ENCODE measurements around the gene NEK10. TPM values are rescaled to one million over a fixed set of nuclear protein-coding genes. Genes with fewer than 3 reads are reported as not detected.
"Not testable (repeated sequence)": the region's sequence is repeated elsewhere in the genome, so short reads cannot be mapped to it uniquely, and the experiment has no call there.

Gene NEK10
- polyA plus RNA-seq, 2 of the 4 experiments (the other 2 are of a cell fraction), result 1.7 to 2.9 TPM

- no peak for ATAC-seq
Observed at GRCh38 chr3:27392950-27393679, 23.9 kb upstream of the NEK10 start.

GRCh38 chr3:27392414-27392813 is 23.2 kb upstream of the NEK10 start:
- H3K9me3 ChIP-seq; H3K4me2 ChIP-seq; DNase-seq (ENCODE audit: low read depth in 1 of 2, low spot score in 1 of 2); ATAC-seq; H3K4me3 ChIP-seq; FAIRE-seq; POLR2A ChIA-PET; H3K27ac ChIP-seq: not testable (repeated sequence)
- WGBS (ENCODE audit: missing lambda C conversion rate), result 94% methylated on average over 10 of the region's 10 CpGs
- peaks cover 12% of the 10 kb centered on the region for H3K4me1 ChIP-seq
- CTCF ChIA-PET, result interaction anchor here (0.7 kb wide), 1 partner anchor 180 kb away, joined by 3 read pairs; no protein-coding TSS in a partner anchor

More at GRCh38 chr3:27392950-27393679, 23.9 kb upstream of the NEK10 start:
- Histone ChIP-seq H3K4me1 (peaks cover 12% of the 10 kb centered on the region), H3K4me2 (no peak overlapping the region), H3K27ac (no peak overlapping the region), H3K4me3 (no peak overlapping the region), H3K9me3 (no peaks in the 10 kb centered on the region)
- ChIA-PET POLR2A (no interaction called here), CTCF (no interaction called here)
- FAIRE-seq (no peak), DNase-seq (ENCODE audit: low read depth in 1 of 2, low spot score in 1 of 2) (no peak)
- TF ChIP-seq FOSB (CRISPR knock-in tag; IDR thresholded peaks at IDR 0.05) (no peak), KDM1A (IDR thresholded peaks at IDR 0.05; ENCODE audit: low read depth) (no peak), ZNF302 (CRISPR knock-in tag; IDR thresholded peaks at IDR 0.05) (no peak), RAD21 (conservative IDR thresholded peaks at IDR 0.05 in 1 of 2, IDR thresholded peaks at IDR 0.05 in 1 of 2) (no peak), POLR2AphosphoS2 (conservative IDR thresholded peaks at IDR 0.05; ENCODE audit: low read length) (no peak), EHF (CRISPR knock-in tag; IDR thresholded peaks at IDR 0.05) (no peak), USF2 (IDR thresholded peaks at IDR 0.05) (no peak), MAZ (IDR thresholded peaks at IDR 0.05; ENCODE audit: borderline replicate concordance, low read depth, low read length) (no peak), EHMT2 (IDR thresholded peaks at IDR 0.05; ENCODE audit: low read depth) (no peak), HOXA7 (CRISPR knock-in tag; IDR thresholded peaks at IDR 0.05) (no peak), CBX8 (IDR thresholded peaks at IDR 0.05) (no peak), NPAS2 (CRISPR knock-in tag; IDR thresholded peaks at IDR 0.05; ENCODE audit: borderline replicate concordance) (no peak), HEYL (CRISPR knock-in tag; IDR thresholded peaks at IDR 0.05) (no peak), SREBF2 (IDR thresholded peaks at IDR 0.05) (no peak), FOSL2 (IDR thresholded peaks at IDR 0.05) (no peak), FOSL2 (CRISPR knock-in tag; IDR thresholded peaks at IDR 0.05) (no peak), HES2 (IDR thresholded peaks at IDR 0.05) (no peak), SMC3 (IDR thresholded peaks at IDR 0.05) (no peak)
- 55% methylated on average over 3 of the region's 3 CpGs for WGBS (ENCODE audit: missing lambda C conversion rate)

GRCh38 chr3:27391796-27392195 is 22.6 kb upstream of the NEK10 start:
- TF ChIP-seq USF2 (IDR thresholded peaks at IDR 0.05) (no peak), FOSL2 (IDR thresholded peaks at IDR 0.05) (no peak), FOSL2 (CRISPR knock-in tag; IDR thresholded peaks at IDR 0.05) (0 out of 2 replicates have a peak, but pooled peaks have one; percentile 13), MAX (IDR thresholded peaks at IDR 0.05) (no peak), MAZ (IDR thresholded peaks at IDR 0.05; ENCODE audit: borderline replicate concordance, low read depth, low read length) (no peak)
- 77% methylated on average over 1 of the region's 1 CpG for WGBS (ENCODE audit: missing lambda C conversion rate)
- no peak overlapping the region for H3K27ac ChIP-seq
- FAIRE-seq (no peak), ATAC-seq (no peak), DNase-seq (ENCODE audit: low read depth in 1 of 2, low spot score in 1 of 2) (no peak)
- peaks cover 12% of the 10 kb centered on the region for H3K4me1 ChIP-seq
- ChIA-PET POLR2A (no interaction called here), CTCF (interaction anchor here (0.7 kb wide), 1 partner anchor 181 kb away, joined by 3 read pairs; no protein-coding TSS in a partner anchor)
- no peaks in the 10 kb centered on the region for H3K9me3 ChIP-seq
- no peak overlapping the region for H3K4me3 ChIP-seq
- no peak overlapping the region for H3K4me2 ChIP-seq

Measured in A549 (cell line).